ENCODE data around the gene KIR2DL4.
"Not testable (repeated sequence)": the region's sequence is repeated elsewhere in the genome, so short reads cannot be mapped to it uniquely, and the experiment has no call there.

Gene KIR2DL4

GRCh38 chr19:54804571-54804970, 1.2 kb downstream of the KIR2DL4 start:
- no peak for DNase-seq (ENCODE audit: low spot score)

DNA sequence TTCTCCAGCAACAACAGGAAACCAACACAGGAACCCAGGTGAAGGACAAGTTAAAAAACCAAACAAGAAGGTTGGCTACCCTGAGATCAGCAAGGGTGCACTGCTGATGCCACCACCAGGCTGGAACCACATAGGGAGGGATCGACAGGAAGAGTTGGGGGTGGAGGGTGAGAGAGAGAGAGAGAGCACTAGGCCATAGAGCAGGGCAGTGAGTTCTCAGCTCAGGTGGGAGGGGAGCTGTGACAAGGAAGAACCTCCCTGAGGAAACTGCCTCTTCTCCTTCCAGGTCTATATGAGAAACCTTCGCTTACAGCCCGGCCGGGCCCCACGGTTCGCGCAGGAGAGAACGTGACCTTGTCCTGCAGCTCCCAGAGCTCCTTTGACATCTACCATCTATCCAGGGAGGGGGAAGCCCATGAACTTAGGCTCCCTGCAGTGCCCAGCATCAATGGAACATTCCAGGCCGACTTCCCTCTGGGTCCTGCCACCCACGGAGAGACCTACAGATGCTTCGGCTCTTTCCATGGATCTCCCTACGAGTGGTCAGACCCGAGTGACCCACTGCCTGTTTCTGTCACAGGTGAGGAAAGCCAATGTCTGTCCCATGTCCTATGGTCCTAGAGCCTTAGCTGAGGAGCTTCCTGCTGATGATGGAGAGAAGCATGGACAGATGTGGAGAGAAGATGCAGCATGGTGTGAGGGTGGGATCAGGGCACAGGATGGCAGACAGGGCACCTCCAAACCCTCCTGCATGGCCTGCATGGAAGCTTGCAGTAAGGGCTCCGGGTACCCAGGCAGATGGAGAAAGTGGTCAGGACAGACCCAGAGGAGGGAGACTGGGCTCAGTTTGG, 2.5 kb downstream of the KIR2DL4 start:
- DNase-seq (ENCODE audit: low spot score): no peak

- DNase-seq (ENCODE audit: low spot score): no peak
Measured at GRCh38 chr19:54806516-54806838, 3.1 kb downstream of the KIR2DL4 start.

GRCh38 chr19:54814571-54814970, 11.2 kb downstream of the KIR2DL4 start:
- DNase-seq (ENCODE audit: low spot score): not testable (repeated sequence)

DNA sequence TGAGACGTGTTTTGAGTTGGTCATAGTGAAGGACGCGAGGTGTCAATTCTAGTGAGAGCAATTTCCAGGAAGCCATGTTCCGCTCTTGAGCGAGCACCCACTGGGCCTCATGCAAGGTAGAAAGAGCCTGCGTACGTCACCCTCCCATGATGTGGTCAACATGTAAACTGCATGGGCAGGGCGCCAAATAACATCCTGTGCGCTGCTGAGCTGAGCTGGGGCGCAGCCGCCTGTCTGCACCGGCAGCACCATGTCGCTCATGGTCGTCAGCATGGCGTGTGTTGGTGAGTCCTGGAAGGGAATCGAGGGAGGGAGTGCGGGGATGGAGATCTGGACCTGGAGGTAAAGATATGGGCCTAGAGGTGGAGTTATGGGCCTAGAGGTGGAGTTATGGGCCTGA, 12.8 kb downstream of the KIR2DL4 start, which contains the start of gene KIR3DL1:
Gene KIR3DL1 (plus strand): TSS at position 218 of the 400 bp plus-strand sequence.
- not testable (repeated sequence) for DNase-seq (ENCODE audit: low spot score)

- DNase-seq (ENCODE audit: low spot score): no peak
Measured at GRCh38 chr19:54817670-54818536, 14.5 kb downstream of the KIR2DL4 start.

- DNase-seq (ENCODE audit: low spot score): not testable (repeated sequence)
Measured at GRCh38 chr19:54824416-54824815, 21.0 kb downstream of the KIR2DL4 start.

DNA sequence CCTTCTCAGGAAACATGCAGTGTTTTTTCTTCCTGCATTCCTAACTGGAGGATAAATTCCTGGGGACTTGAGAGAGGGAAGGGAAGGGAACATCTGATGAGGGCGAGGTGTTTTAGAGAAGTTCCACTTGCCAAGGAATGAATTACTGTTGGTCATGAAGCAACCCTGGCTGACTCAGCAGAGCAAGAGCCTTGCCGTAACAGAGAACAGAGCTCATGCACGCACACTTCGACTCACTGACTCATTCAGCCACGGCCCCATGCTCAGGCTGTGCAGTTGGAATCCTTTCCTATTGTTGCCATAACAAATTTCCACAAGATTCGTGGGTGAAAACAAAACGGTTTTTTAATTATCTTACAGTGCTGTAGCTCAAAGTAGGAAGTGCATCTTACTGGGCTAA, 21.9 kb downstream of the KIR2DL4 start:
- not testable (repeated sequence) for DNase-seq (ENCODE audit: low spot score)

GRCh38 chr19:54828064-54828463, 24.7 kb downstream of the KIR2DL4 start:
- not testable (repeated sequence) for DNase-seq (ENCODE audit: low spot score)

DNA sequence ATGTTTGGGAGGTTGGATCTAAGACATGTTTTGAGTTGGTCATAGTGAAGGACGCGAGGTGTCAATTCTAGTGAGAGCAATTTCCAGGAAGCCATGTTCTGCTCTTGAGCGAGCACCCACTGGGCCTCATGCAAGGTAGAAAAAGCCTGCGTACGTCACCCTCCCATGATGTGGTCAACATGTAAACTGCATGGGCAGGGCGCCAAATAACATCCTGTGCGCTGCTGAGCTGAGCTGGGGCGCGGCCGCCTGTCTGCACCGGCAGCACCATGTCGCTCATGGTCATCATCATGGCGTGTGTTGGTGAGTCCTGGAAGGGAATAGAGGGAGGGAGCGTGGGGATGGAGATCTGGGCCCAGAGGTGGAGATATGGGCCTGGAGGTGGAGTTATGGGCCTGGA, 29.1 kb downstream of the KIR2DL4 start, which contains the start of gene KIR2DS4:
Gene KIR2DS4 (plus strand): TSS at position 181 of the 400 bp plus-strand sequence.
- DNase-seq (ENCODE audit: low spot score): not testable (repeated sequence)

- DNase-seq (ENCODE audit: low spot score): not testable (repeated sequence)
Measured at GRCh38 chr19:54835126-54835525, 31.7 kb downstream of the KIR2DL4 start.

DNA sequence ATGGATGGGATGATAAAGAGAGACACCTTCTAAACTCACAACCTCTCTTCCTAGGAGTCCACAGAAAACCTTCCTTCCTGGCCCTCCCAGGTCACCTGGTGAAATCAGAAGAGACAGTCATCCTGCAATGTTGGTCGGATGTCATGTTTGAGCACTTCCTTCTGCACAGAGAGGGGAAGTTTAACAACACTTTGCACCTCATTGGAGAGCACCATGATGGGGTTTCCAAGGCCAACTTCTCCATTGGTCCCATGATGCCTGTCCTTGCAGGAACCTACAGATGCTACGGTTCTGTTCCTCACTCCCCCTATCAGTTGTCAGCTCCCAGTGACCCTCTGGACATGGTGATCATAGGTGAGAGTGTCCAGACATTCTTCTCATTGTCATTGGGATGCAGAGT, 34.1 kb downstream of the KIR2DL4 start:
- not testable (repeated sequence) for DNase-seq (ENCODE audit: low spot score)

GRCh38 chr19:54843171-54843570, 39.8 kb downstream of the KIR2DL4 start:
- DNase-seq (ENCODE audit: low spot score): peak; percentile 4

GRCh38 chr19:54850061-54850640, 46.7 kb downstream of the KIR2DL4 start, which contains the start of gene KIR3DL2:
Gene KIR3DL2, plus strand, starts transcription at chr19:54850443. Its CDS starts 33 bp downstream, at chr19:54850476.
- not testable (repeated sequence) for DNase-seq (ENCODE audit: low spot score)

DNA sequence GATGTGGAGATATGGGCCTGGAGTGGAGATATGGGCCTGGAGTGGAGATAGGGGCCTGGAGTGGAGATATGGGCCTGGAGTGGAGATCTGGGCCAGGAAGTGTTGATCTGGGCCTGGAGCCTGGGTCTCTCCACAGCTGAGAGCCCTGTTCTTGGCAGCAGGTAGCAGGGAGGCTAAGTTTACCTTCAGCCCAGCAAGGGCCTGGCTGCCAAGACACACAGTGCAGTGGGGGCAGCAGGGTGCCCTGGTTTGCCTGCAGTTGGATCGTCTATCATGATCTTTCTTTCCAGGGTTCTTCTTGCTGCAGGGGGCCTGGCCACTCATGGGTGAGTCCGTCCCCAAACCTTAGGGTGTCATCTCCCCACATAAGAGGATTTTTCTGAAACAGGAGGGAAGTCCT, 47.5 kb downstream of the KIR2DL4 start:
- no peak for DNase-seq (ENCODE audit: low spot score)

DNA sequence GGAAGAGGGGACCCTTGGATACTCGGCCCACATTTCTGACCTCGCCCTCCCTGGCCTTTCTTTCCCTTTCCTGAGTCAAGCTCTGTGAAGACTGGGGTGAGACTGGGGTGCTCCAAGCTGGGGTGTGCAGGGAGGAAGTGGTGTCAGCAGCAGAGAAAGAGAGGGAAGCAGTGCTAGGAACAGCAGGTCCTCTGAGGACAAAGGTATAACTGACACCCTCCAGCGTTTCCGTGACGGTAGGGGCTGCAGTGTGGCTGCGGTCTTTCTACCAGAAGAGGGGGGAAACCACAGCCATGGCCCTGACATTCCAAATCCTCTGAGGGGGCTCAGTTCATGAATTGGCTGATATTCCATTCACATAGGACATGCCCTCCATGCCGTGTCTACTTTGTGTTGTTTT, 47.9 kb downstream of the KIR2DL4 start:
- no peak for DNase-seq (ENCODE audit: low spot score)

GRCh38 chr19:54855241-54855640, 51.8 kb downstream of the KIR2DL4 start:
- not testable (repeated sequence) for DNase-seq (ENCODE audit: low spot score)

GRCh38 chr19:54858476-54858875, 55.1 kb downstream of the KIR2DL4 start:
- not testable (repeated sequence) for DNase-seq (ENCODE audit: low spot score)

GRCh38 chr19:54859421-54859820, 56.0 kb downstream of the KIR2DL4 start:
- peak; percentile 32 for DNase-seq (ENCODE audit: low spot score)

DNA sequence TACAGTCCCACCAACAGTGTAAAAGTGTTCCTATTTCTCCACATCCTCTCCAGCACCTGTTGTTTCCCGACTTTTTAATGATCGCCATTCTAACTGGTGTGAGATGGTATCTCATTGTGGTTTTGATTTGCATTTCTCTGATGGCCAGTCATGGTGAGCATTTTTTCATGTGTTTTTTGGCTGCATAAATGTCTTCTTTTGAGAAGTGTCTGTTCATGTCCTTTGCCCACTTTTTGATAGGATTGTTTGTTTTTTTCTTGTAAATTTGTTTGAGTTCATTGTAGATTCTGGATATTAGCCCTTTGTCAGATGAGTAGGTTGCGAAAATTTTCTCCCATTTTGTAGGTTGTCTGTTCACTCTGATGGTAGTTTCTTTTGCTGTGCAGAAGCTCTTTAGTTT, 60.0 kb downstream of the KIR2DL4 start:
- DNase-seq (ENCODE audit: low spot score): not testable (repeated sequence)

Measured in RKO (cell line).